Activated T-cell treated with anti-CD3 and anti-CD28 coated beads, Interleukin-2, amount 50 U/mL, for 4 hours (primary cell): ENCODE measurements around the gene GADD45A. TPM values are rescaled to one million over a fixed set of nuclear protein-coding genes. Genes with fewer than 3 reads are reported as not detected.
A peak's percentile ranks its signal among the peaks of the same experiment; 100 is the strongest.

Experiments used
- ATAC-seq, 2 donors: fragments of 200-7000 bp; cut with Tn5 transposase; one replicate each; pipeline ENCODE4 v1.10.0; 2021
- DNase-seq: peaks from one replicate; pipeline ENCODE4 v3.0.0-alpha.2; 2020
- H3K27me3 Mint-ChIP-seq: one replicate; pipeline ENCODE4 v1.8.0; 2021; ENCODE audit warnings: low read depth, mixed read lengths
- H3K36me3 Mint-ChIP-seq: one replicate; pipeline ENCODE4 v1.8.0; 2022; ENCODE audit warnings: mixed read lengths; ENCODE audit not compliant: insufficient read depth
- H3K4me1 Mint-ChIP-seq: one replicate; pipeline ENCODE4 v1.8.0; 2021; ENCODE audit warnings: low read depth, mixed read lengths
- H3K4me3 Mint-ChIP-seq: one replicate; pipeline ENCODE4 v1.8.0; 2021; ENCODE audit warnings: mild to moderate bottlenecking, moderate library complexity, mixed read lengths
- H3K9me3 Mint-ChIP-seq: one replicate; pipeline ENCODE4 v1.8.0; 2021; ENCODE audit warnings: mixed read lengths
- total RNA-seq, 3 donors: library from RNA; stranded (reverse); gene quantifications; one replicate each; pipeline ENCODE4 v1.2.1, GENCODE V29; 2021

GADD45A gene
- total RNA-seq, 3 donors from 2014 or later, result 49.7 to 91.5 (median 56.9) TPM

DNA sequence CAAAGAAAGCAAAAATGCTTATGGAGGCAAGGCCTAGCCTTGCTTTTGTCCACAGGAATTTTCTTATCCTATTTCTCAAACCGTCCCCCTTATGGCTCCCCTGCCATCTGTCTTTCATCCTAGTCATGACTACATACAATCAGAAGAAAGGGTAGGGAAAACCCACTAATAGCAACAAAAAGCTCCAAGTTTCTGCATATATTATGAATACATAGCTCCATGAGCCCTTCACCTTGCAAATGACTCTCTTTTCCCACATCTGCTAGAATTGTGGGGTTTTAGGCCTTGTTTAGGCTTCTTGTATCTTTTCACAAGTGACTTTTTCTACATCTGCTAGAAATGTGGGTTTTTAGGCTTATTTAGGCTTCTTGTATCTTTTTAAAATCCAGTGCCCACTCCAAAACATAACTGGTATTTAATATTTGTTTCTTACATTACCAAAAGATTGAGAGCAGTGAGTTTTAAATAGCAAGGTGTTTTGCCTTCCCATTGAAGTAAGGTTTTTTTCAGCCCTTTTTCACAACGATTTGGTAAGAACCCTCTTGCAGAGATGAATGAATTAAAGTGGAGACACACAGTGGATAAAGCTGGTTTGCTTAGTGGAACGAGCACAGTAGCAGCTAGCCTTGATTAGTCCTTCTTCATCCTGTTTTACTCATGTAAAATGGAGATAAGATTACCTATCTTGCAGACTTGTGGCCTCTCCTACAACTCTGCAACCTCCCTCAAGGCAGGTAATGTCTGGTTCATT, 4.4 kb downstream of the GADD45A start:
- H3K27me3 Mint-ChIP-seq, result no peaks in the 10 kb centered on the region
- no peak for DNase-seq
- H3K9me3 Mint-ChIP-seq, result no peaks in the 10 kb centered on the region
- peak overlapping the region; percentile 63 for H3K4me3 Mint-ChIP-seq
- ATAC-seq, result no peak
- peaks cover 23% of the 10 kb centered on the region for H3K4me1 Mint-ChIP-seq
- peaks cover 25% of the 10 kb centered on the region for H3K36me3 Mint-ChIP-seq

- peaks cover 25% of the 10 kb centered on the region for H3K36me3 Mint-ChIP-seq
- no peak overlapping the region for H3K4me3 Mint-ChIP-seq
- ATAC-seq, result no peak
Observed at GRCh38 chr1:67690018-67690363, 5.0 kb downstream of the GADD45A start.

DNA sequence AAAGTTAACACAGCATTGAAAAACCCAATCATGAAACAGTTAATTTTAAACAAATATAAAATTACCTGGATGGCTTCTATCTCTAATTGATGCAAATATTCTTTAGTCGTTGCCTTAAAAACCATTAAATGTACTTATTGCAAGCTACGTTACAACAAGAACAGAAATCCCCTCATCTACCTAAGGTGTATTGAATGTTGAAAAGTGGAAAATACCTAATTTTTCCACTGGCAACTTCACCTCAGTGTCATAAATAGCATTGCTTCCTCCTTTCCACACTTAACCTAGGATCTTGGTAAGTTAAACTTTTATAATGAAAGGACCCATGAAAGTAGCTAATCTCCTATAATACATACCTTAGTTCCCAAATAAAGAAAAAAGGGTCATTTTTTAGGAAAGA, 5.4 kb downstream of the GADD45A start:
- Mint-ChIP-seq H3K36me3 (peaks cover 25% of the 10 kb centered on the region), H3K9me3 (no peaks in the 10 kb centered on the region), H3K4me1 (peaks cover 18% of the 10 kb centered on the region), H3K27me3 (no peaks in the 10 kb centered on the region), H3K4me3 (no peak overlapping the region)
- DNase-seq (no peak), ATAC-seq (no peak)

More at GRCh38 chr1:67690018-67690363, 5.0 kb downstream of the GADD45A start:
- H3K9me3 Mint-ChIP-seq, result no peaks in the 10 kb centered on the region
- H3K4me1 Mint-ChIP-seq, result peaks cover 19% of the 10 kb centered on the region
- DNase-seq, result no peak
- no peaks in the 10 kb centered on the region for H3K27me3 Mint-ChIP-seq

DNA sequence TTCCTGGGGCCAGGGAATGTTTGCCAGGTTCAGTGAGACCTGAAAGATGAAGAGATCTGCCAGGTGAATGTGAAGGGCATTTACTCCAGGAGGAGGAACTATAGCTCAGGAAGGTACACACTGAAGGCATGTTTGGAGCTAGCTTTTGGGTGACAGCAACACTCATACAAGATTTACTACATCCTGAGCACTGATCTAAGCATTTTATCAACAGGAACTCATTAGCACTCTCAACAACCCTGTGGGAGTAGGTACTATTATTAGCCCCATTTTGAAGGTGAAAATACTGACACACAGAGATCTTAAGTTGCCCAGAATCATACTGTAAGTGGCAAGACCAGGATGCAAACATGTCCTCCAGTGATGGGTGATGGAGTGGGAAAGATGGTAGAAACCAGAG, 6.7 kb downstream of the GADD45A start:
- H3K27me3 Mint-ChIP-seq, result no peaks in the 10 kb centered on the region
- no peak for ATAC-seq

GRCh38 chr1:67695963-67696362, 11.0 kb downstream of the GADD45A start:
- H3K9me3 Mint-ChIP-seq, result no peaks in the 10 kb centered on the region
- no peaks in the 10 kb centered on the region for H3K36me3 Mint-ChIP-seq
- H3K4me1 Mint-ChIP-seq, result peaks cover 5% of the 10 kb centered on the region
- no peak for DNase-seq
- no peak overlapping the region for H3K4me3 Mint-ChIP-seq
- H3K27me3 Mint-ChIP-seq, result peaks cover 1% of the 10 kb centered on the region
- ATAC-seq, result no peak

More for the DNA sequence above, 6.7 kb downstream of the GADD45A start:
- Mint-ChIP-seq H3K36me3 (peaks cover 22% of the 10 kb centered on the region), H3K9me3 (no peaks in the 10 kb centered on the region), H3K4me1 (peaks cover 16% of the 10 kb centered on the region), H3K4me3 (no peak overlapping the region)
- DNase-seq, result no peak

- Mint-ChIP-seq H3K9me3 (no peaks in the 10 kb centered on the region), H3K27me3 (peaks cover 1% of the 10 kb centered on the region), H3K4me3 (no peak overlapping the region), H3K4me1 (peaks cover 6% of the 10 kb centered on the region), H3K36me3 (no peaks in the 10 kb centered on the region)
- DNase-seq (no peak), ATAC-seq (no peak)
Observed at GRCh38 chr1:67696708-67697107, 11.7 kb downstream of the GADD45A start.

- DNase-seq (no peak), ATAC-seq (peak in 1 of 2 donors; percentile 15)
- Mint-ChIP-seq H3K4me3 (no peak overlapping the region), H3K4me1 (peaks cover 6% of the 10 kb centered on the region), H3K9me3 (no peaks in the 10 kb centered on the region), H3K27me3 (peaks cover 4% of the 10 kb centered on the region), H3K36me3 (no peaks in the 10 kb centered on the region)
Observed at GRCh38 chr1:67700220-67700619, 15.2 kb downstream of the GADD45A start.

DNA sequence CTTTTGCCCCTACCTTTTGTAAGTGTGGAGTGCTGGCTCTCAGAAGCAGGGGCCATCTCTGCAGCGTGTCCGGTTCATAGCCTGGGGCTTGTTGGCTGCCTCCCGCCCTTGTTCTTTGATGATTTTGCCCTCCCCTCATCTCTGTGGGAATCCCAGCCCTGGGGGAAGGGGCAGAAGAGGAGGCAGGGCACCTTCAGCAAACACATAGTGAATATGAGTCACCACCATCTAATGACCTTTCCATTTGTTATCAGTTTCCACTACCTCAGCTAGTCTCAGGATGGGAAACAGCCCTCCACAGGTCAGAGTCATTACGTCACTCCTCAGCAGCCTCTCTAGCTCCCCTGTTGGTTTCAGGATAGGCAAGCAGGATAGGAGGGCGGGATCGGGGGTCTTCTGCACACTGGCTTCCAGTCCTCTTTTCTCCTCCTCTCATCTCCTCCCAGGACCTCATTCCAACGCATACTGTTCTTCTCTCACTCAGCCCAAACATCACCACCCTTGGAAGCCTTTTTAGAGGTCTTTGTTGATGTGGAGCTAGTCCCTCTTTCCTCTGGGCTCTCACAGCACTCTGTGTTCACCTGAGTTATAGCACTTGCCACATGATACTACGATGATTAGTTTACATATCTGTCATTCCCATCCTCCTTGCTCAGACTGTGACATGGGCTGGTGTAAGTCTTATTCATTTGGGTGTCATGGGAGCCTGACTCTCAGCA, 15.8 kb downstream of the GADD45A start:
- ATAC-seq (peak; percentile 78 to 79), DNase-seq (peak; percentile 18)
- H3K9me3 Mint-ChIP-seq, result no peaks in the 10 kb centered on the region
- H3K27me3 Mint-ChIP-seq, result peaks cover 4% of the 10 kb centered on the region
- peaks cover 6% of the 10 kb centered on the region for H3K4me1 Mint-ChIP-seq
- no peak overlapping the region for H3K4me3 Mint-ChIP-seq
- no peaks in the 10 kb centered on the region for H3K36me3 Mint-ChIP-seq

- no peaks in the 10 kb centered on the region for H3K9me3 Mint-ChIP-seq
- H3K27me3 Mint-ChIP-seq, result peaks cover 4% of the 10 kb centered on the region
- DNase-seq (no peak), ATAC-seq (no peak)
- H3K4me3 Mint-ChIP-seq, result no peak overlapping the region
- H3K36me3 Mint-ChIP-seq, result no peaks in the 10 kb centered on the region
- peaks cover 6% of the 10 kb centered on the region for H3K4me1 Mint-ChIP-seq
Observed at GRCh38 chr1:67701876-67702275, 16.9 kb downstream of the GADD45A start.

GRCh38 chr1:67704351-67704750, 19.4 kb downstream of the GADD45A start:
- DNase-seq (no peak), ATAC-seq (no peak)
- Mint-ChIP-seq H3K4me1 (peaks cover 6% of the 10 kb centered on the region), H3K4me3 (no peak overlapping the region), H3K36me3 (no peaks in the 10 kb centered on the region), H3K9me3 (no peaks in the 10 kb centered on the region), H3K27me3 (peaks cover 4% of the 10 kb centered on the region)

DNA sequence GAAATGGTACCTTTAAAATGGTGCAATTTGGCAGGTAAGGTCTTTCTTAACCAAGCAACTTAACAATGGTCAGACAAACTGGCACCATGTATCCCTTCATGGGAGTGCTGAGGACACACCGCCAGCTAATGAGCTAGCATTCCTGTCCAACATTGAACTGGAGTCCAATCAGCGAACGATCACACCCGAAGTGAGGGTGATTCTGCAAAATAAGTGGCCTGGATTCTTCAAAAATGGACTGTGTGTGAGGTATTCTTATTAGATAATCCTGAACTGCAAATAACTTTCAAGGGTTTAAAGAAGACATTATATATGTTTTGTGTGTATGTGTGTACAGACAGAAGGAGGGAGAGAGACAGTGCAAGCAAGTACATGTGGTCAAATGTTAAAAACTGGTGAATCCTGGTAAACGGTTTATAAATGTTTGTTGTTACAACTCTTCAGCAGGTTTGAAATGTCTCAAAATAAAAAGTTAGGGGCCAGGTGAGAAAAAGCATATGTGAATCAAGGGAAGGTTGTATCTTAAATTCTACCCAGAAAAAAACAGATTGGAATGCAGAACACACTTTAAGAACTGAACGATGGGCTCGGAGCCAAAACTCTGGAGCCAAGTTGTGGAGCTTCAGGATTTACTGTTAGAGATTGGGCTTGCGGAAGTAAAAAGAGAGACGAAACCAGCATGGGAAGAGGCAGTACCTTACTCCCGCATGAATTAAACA, 20.9 kb downstream of the GADD45A start:
- no peak for DNase-seq
- peaks cover 2% of the 10 kb centered on the region for H3K4me1 Mint-ChIP-seq

GRCh38 chr1:67708606-67709005, 23.6 kb downstream of the GADD45A start:
- no peak overlapping the region for H3K4me3 Mint-ChIP-seq
- no peaks in the 10 kb centered on the region for H3K9me3 Mint-ChIP-seq
- H3K4me1 Mint-ChIP-seq, result no peaks in the 10 kb centered on the region
- H3K27me3 Mint-ChIP-seq, result peaks cover 3% of the 10 kb centered on the region
- no peaks in the 10 kb centered on the region for H3K36me3 Mint-ChIP-seq
- DNase-seq, result no peak
- ATAC-seq, result no peak

More for the DNA sequence above, 20.9 kb downstream of the GADD45A start:
- H3K36me3 Mint-ChIP-seq, result no peaks in the 10 kb centered on the region
- H3K4me3 Mint-ChIP-seq, result no peak overlapping the region
- H3K9me3 Mint-ChIP-seq, result no peaks in the 10 kb centered on the region
- peaks cover 3% of the 10 kb centered on the region for H3K27me3 Mint-ChIP-seq
- ATAC-seq, result no peak

GRCh38 chr1:67710417-67710816, 25.4 kb downstream of the GADD45A start:
- DNase-seq, result no peak
- Mint-ChIP-seq H3K9me3 (no peaks in the 10 kb centered on the region), H3K27me3 (peaks cover 3% of the 10 kb centered on the region), H3K36me3 (no peaks in the 10 kb centered on the region), H3K4me1 (no peaks in the 10 kb centered on the region), H3K4me3 (no peak overlapping the region)
- ATAC-seq, result no peak

DNA sequence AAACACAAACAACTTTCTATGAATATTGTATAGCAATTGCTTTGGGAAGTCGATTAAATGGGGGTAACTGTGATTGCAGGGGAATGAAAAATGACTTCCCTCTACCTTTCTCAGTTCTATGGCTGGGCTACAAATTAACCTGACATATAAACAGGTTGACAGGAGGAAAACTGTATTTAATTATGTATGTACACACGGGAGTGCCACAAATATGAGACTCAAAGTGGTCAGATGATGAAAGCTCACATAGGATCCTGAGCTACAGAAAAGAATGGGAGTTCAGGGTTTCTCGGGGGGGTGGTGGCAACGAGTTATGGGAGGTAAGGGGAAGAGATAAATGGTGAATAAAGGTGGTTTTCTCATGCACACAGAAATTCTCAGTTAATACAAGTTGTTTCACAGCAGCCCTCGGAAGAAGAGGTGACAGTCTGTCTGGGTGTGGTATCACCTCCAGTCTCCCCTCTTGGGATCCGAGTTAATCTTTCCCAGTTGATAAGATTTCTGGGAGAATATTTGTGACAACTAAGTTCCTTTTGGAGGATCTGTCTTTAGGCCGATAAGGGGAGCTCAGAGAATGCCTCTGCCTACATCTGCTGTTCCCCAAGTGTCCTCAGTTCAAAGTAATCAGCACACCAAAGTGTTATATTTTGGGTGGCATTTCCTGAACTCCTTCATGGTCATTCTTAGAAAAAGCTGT, 26.3 kb downstream of the GADD45A start:
- H3K27me3 Mint-ChIP-seq, result peaks cover 3% of the 10 kb centered on the region
- no peaks in the 10 kb centered on the region for H3K36me3 Mint-ChIP-seq
- DNase-seq (no peak), ATAC-seq (no peak)
- no peak overlapping the region for H3K4me3 Mint-ChIP-seq
- no peaks in the 10 kb centered on the region for H3K9me3 Mint-ChIP-seq
- no peaks in the 10 kb centered on the region for H3K4me1 Mint-ChIP-seq
